Suprapubic skin (tissue), 4 donors: ENCODE results near the gene ADCY6. TPM values are rescaled to one million over a fixed set of nuclear protein-coding genes. Genes with fewer than 3 reads are reported as not detected.

Experiments used
- DNase-seq, 2 donors: peaks; one replicate each; pipeline ENCODE4 v3.0.0-alpha.2; 2019; ENCODE audit warnings: low spot score in 2 of 2
- H3K27ac ChIP-seq: fragments of 200-600 bp; sonication (generic); one replicate; pipeline ENCODE4 v1.5.1; 2019
- H3K27me3 ChIP-seq: fragments of 200-600 bp; sonication (generic); one replicate; pipeline ENCODE4 v1.5.1; 2019
- H3K36me3 ChIP-seq: fragments of 200-600 bp; sonication (generic); one replicate; pipeline ENCODE4 v1.5.1; 2019
- H3K4me1 ChIP-seq: fragments of 200-600 bp; sonication (generic); one replicate; pipeline ENCODE4 v1.5.1; 2019
- H3K4me3 ChIP-seq: fragments of 200-600 bp; sonication (generic); one replicate; pipeline ENCODE4 v1.5.1; 2019; ENCODE audit warnings: mild to moderate bottlenecking
- H3K9me3 ChIP-seq: fragments of 200-600 bp; sonication (generic); one replicate; pipeline ENCODE4 v1.5.1; 2019
- CTCF ChIP-seq, 2 donors: fragments of 200-600 bp in 1 of 2; fragments of 450-650 bp in 1 of 2; sonication (generic) in 1 of 2; IDR thresholded peaks; one replicate each; pipeline ENCODE4 v1.5.1; 2016 to 2019; ENCODE audit warnings: antibody characterized with exemption in 2 of 2, mild to moderate bottlenecking in 1 of 2, moderate library complexity in 1 of 2
- EP300 ChIP-seq: sonication (generic); formaldehyde crosslinking; IDR thresholded peaks from one replicate; pipeline ENCODE4 v1.6.1; 2017; ENCODE audit warnings: antibody characterized with exemption
- POLR2A ChIP-seq, 2 donors: fragments of 450-650 bp; IDR thresholded peaks; one replicate each; pipeline ENCODE4 v1.6.1; 2017; ENCODE audit warnings: antibody characterized with exemption in 2 of 2, mild to moderate bottlenecking in 2 of 2, moderate library complexity in 2 of 2
- POLR2AphosphoS5 ChIP-seq, 3 donors: sonication (generic); formaldehyde crosslinking; IDR thresholded peaks; one replicate each; pipeline ENCODE4 v1.6.1; 2017; ENCODE audit warnings: antibody characterized with exemption in 3 of 3
- WGBS: methylation state at CpG from one replicate; pipeline ENCODE4 v1.1.5; 2018; 5-methylcytosine and 5-hydroxymethylcytosine counted together
- total RNA-seq, 4 donors: library from RNA; depleted of rRNA; stranded (reverse); fragments of >200 nt; gene quantifications; one replicate each; pipeline ENCODE4 v1.1.0, GENCODE V29; 2016

The ADCY6 gene
- total RNA-seq, 4 donors from 2014 or later = 11.2 to 48.4 (median 19.0) TPM

GRCh38 chr12:48828841-48829575 lies 40.1 kb upstream of the ADCY6 start:
- H3K4me3 ChIP-seq = no peak overlapping the region
- no peak for DNase-seq
- no peak for TF ChIP-seq EP300
- no peak for TF ChIP-seq POLR2AphosphoS5 (IDR thresholded peaks at IDR 0.05)
- no peak for TF ChIP-seq POLR2A (IDR thresholded peaks at IDR 0.05)
- no peak for TF ChIP-seq CTCF (IDR thresholded peaks at IDR 0.05)
- H3K4me1 ChIP-seq = peaks cover 4% of the 10 kb centered on the region
- no peaks in the 10 kb centered on the region for H3K9me3 ChIP-seq
- WGBS = 84% methylated on average over 15 of the region's 16 CpGs
- H3K36me3 ChIP-seq = peaks cover 78% of the 10 kb centered on the region
- no peaks in the 10 kb centered on the region for H3K27me3 ChIP-seq
- no peak overlapping the region for H3K27ac ChIP-seq

- Histone ChIP-seq H3K4me3 (no peak overlapping the region), H3K27ac (no peak overlapping the region), H3K4me1 (peaks cover 4% of the 10 kb centered on the region), H3K36me3 (peaks cover 80% of the 10 kb centered on the region), H3K9me3 (no peaks in the 10 kb centered on the region), H3K27me3 (no peaks in the 10 kb centered on the region)
- DNase-seq = no peak
- TF ChIP-seq POLR2AphosphoS5 (IDR thresholded peaks at IDR 0.05) (no peak), CTCF (IDR thresholded peaks at IDR 0.05) (no peak), EP300 (no peak), POLR2A (IDR thresholded peaks at IDR 0.05) (no peak)
- WGBS = 25% methylated on average over 2 of the region's 2 CpGs
These were observed 39.4 kb upstream of the ADCY6 start for GRCh38 chr12:48828293-48828692.

- no peak for TF ChIP-seq EP300
- TF ChIP-seq CTCF (IDR thresholded peaks at IDR 0.05) = no peak
- no peak for TF ChIP-seq POLR2AphosphoS5 (IDR thresholded peaks at IDR 0.05)
- TF ChIP-seq POLR2A (IDR thresholded peaks at IDR 0.05) = no peak
- Histone ChIP-seq H3K36me3 (peaks cover 75% of the 10 kb centered on the region), H3K27ac (no peak overlapping the region), H3K9me3 (no peaks in the 10 kb centered on the region), H3K4me3 (no peak overlapping the region), H3K4me1 (peaks cover 4% of the 10 kb centered on the region), H3K27me3 (no peaks in the 10 kb centered on the region)
- 93% methylated on average over 9 of the region's 17 CpGs for WGBS
- DNase-seq = no peak
These were observed 38.7 kb upstream of the ADCY6 start for GRCh38 chr12:48827513-48828096.

- no peak for TF ChIP-seq POLR2A (IDR thresholded peaks at IDR 0.05)
- TF ChIP-seq EP300 = no peak
- TF ChIP-seq POLR2AphosphoS5 (IDR thresholded peaks at IDR 0.05) = no peak
- TF ChIP-seq CTCF (IDR thresholded peaks at IDR 0.05) = no peak
- Histone ChIP-seq H3K9me3 (no peaks in the 10 kb centered on the region), H3K4me1 (peaks cover 4% of the 10 kb centered on the region), H3K27ac (no peak overlapping the region), H3K4me3 (no peak overlapping the region), H3K27me3 (no peaks in the 10 kb centered on the region), H3K36me3 (peaks cover 69% of the 10 kb centered on the region)
- 71% methylated on average over 8 of the region's 8 CpGs for WGBS
- DNase-seq = no peak
These were observed 38.1 kb upstream of the ADCY6 start for GRCh38 chr12:48827026-48827425.

GRCh38 chr12:48826209-48826855 lies 37.4 kb upstream of the ADCY6 start:
- H3K27me3 ChIP-seq = no peaks in the 10 kb centered on the region
- H3K9me3 ChIP-seq = no peaks in the 10 kb centered on the region
- peaks cover 62% of the 10 kb centered on the region for H3K36me3 ChIP-seq
- H3K27ac ChIP-seq = no peak overlapping the region
- DNase-seq = no peak
- peaks cover 4% of the 10 kb centered on the region for H3K4me1 ChIP-seq
- TF ChIP-seq POLR2AphosphoS5 (IDR thresholded peaks at IDR 0.05) = no peak
- no peak for TF ChIP-seq POLR2A (IDR thresholded peaks at IDR 0.05)
- no peak for TF ChIP-seq CTCF (IDR thresholded peaks at IDR 0.05)
- TF ChIP-seq EP300 = no peak
- 75% methylated on average over 15 of the region's 15 CpGs for WGBS
- H3K4me3 ChIP-seq = no peak overlapping the region
